Progenitor cell of endocrine pancreas (in vitro differentiated cells): Measurements from ENCODE around the gene MADD. TPM values are rescaled to one million over a fixed set of nuclear protein-coding genes. Genes with fewer than 3 reads are reported as not detected.
"Not testable (repeated sequence)": the region's sequence is repeated elsewhere in the genome, so short reads cannot be mapped to it uniquely, and the experiment has no call there.

Experiments used
- DNase-seq: peaks from one replicate; pipeline ENCODE4 v3.0.0; 2021; ENCODE audit warnings: low spot score; ENCODE audit not compliant: unreplicated experiment
- H3K27ac Mint-ChIP-seq: 2 replicates; pipeline ENCODE4 v1.8.0; 2021; ENCODE audit warnings: mild to moderate bottlenecking, moderate library complexity, mixed read lengths
- H3K27me3 Mint-ChIP-seq: 2 replicates; pipeline ENCODE4 v1.8.0; 2021; ENCODE audit warnings: mixed read lengths
- H3K36me3 Mint-ChIP-seq: 2 replicates; pipeline ENCODE4 v1.8.0; 2022; ENCODE audit warnings: mixed read lengths; ENCODE audit not compliant: insufficient read depth
- H3K4me1 Mint-ChIP-seq: 2 replicates; pipeline ENCODE4 v1.8.0; 2021; ENCODE audit warnings: low read depth, mixed read lengths
- H3K4me3 Mint-ChIP-seq: 2 replicates; pipeline ENCODE4 v1.8.0; 2021; ENCODE audit warnings: low read depth, mild to moderate bottlenecking, moderate library complexity, mixed read lengths
- H3K9me3 Mint-ChIP-seq: 2 replicates; pipeline ENCODE4 v1.8.0; 2021; ENCODE audit warnings: low read depth, mixed read lengths
- CTCF ChIP-seq: fragments of 200-600 bp; sonication (generic); IDR thresholded peaks from one replicate; pipeline ENCODE4 v1.5.0; 2021; ENCODE audit warnings: antibody characterized with exemption, mild to moderate bottlenecking; ENCODE audit not compliant: unreplicated experiment
- total RNA-seq: library from RNA; stranded (reverse); gene quantifications from 2 replicates; pipeline ENCODE4 v1.2.1, GENCODE V29; 2021

The MADD gene
- total RNA-seq, 1 donor from 2014 or later: 66.5 TPM

- Mint-ChIP-seq H3K27me3 (no peaks in the 10 kb centered on the region), H3K27ac (no peak overlapping the region), H3K36me3 (peaks cover 39% of the 10 kb centered on the region), H3K9me3 (peaks cover 14% of the 10 kb centered on the region), H3K4me1 (no peaks in the 10 kb centered on the region), H3K4me3 (no peak overlapping the region)
- TF ChIP-seq CTCF: no peak
- no peak for DNase-seq
These were observed 36.5 kb downstream of the MADD start for GRCh38 chr11:47306484-47306844.

GRCh38 chr11:47308050-47308823 lies 38.3 kb downstream of the MADD start:
- Mint-ChIP-seq H3K4me1 (no peaks in the 10 kb centered on the region), H3K27ac (no peak overlapping the region), H3K36me3 (peaks cover 23% of the 10 kb centered on the region), H3K27me3 (no peaks in the 10 kb centered on the region), H3K9me3 (peaks cover 3% of the 10 kb centered on the region), H3K4me3 (no peak overlapping the region)
- TF ChIP-seq CTCF: no peak
- DNase-seq: no peak

- H3K36me3 Mint-ChIP-seq: peaks cover 8% of the 10 kb centered on the region
- no peaks in the 10 kb centered on the region for H3K4me1 Mint-ChIP-seq
- DNase-seq: no peak
- H3K9me3 Mint-ChIP-seq: no peaks in the 10 kb centered on the region
- no peak overlapping the region for H3K4me3 Mint-ChIP-seq
- H3K27ac Mint-ChIP-seq: no peak overlapping the region
- no peak for TF ChIP-seq CTCF
- no peaks in the 10 kb centered on the region for H3K27me3 Mint-ChIP-seq
These were observed 45.1 kb downstream of the MADD start for GRCh38 chr11:47314992-47315391.

DNA sequence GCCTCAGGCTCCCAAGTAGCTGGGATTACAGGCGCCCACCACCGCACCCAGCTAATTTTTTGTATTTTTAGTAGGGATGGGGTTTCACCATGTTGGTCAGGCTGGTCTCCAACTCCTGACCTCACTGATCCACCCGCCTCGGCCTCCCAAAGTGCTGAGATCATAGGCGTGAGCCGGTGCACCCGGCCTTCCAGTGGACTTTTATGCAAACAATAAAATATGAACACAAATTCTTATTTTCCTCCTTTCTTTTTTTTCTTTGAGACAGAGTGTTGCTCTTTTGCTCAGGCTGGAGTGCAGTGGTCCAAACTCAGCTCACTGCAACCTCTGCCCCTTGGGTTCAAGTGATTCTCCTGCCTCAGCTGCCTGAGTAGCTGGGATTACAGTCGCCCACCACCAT lies 46.6 kb downstream of the MADD start:
- H3K36me3 Mint-ChIP-seq, H3K9me3 Mint-ChIP-seq, H3K27ac Mint-ChIP-seq, DNase-seq, H3K4me1 Mint-ChIP-seq, H3K4me3 Mint-ChIP-seq, H3K27me3 Mint-ChIP-seq: not testable (repeated sequence)

DNA sequence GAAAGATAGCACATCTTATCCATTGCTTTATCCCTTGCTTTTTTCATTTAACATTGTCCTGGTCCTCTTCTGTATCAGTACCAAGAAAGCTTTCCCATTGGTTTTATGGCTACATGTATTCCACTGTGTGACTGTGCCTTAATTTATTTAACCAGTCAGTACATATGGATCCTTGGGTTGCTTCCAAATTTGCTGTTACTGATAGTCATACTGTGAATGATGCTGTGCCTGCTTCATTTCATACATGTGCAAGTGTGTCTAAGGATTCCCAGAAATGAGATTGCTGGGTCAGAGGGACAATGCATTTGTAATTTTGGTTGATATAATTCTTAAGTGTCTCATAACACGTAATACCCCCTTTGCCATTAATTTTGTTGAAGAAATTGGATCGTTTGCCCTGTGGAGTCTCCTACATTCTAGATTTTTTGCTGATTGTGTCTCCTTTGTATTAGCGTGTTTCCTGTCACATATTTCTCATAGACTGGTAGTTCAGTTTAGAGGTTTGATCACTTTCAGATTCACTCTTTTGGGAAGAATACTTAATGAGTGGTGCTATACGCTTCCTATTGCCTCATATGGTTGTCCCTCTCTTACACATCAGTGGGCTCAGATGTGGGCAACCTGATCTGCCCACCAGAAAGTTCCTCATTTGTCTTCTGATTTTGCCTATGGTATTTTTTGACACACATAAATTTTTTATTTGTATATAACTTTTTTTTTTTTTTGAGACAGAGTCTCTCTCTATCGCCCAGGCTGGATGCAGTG lies 47.3 kb downstream of the MADD start:
- no peak overlapping the region for H3K27ac Mint-ChIP-seq
- DNase-seq: no peak

More for the DNA sequence above, 47.3 kb downstream of the MADD start:
- no peak overlapping the region for H3K4me3 Mint-ChIP-seq
- no peaks in the 10 kb centered on the region for H3K4me1 Mint-ChIP-seq
- no peaks in the 10 kb centered on the region for H3K27me3 Mint-ChIP-seq
- peaks cover 9% of the 10 kb centered on the region for H3K36me3 Mint-ChIP-seq
- H3K9me3 Mint-ChIP-seq: no peaks in the 10 kb centered on the region
- TF ChIP-seq CTCF: no peak
